GM19240 (cell line): ENCODE measurements around the gene WNT3.
"Not testable (repeated sequence)": the region's sequence is repeated elsewhere in the genome, so short reads cannot be mapped to it uniquely, and the experiment has no call there.

Experiments
- DNase-seq: peaks from one replicate; pipeline ENCODE4 v3.0.0; 2011; ENCODE audit warnings: low spot score; ENCODE audit not compliant: insufficient read length

Gene WNT3

DNA sequence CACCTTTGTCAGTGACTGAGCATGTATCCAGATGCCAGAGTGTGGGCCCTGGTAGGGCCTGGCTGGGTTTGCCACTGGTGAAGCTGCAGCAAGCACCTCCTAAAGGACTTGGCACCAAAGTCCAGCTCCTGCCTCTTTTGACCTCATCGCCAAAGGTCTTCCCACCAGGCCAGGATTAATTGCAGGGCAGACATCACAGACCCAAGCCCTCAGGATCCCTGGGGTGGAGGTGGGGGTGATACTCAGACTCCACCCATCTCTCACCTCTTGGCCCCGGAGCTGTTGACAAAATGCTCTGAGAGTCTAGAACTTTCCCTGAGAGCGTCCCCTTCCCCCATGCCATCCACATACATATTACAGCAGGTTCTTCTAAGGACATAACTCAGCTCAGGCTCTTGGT, 4.6 kb downstream of the WNT3 start:
- no peak for DNase-seq

DNA sequence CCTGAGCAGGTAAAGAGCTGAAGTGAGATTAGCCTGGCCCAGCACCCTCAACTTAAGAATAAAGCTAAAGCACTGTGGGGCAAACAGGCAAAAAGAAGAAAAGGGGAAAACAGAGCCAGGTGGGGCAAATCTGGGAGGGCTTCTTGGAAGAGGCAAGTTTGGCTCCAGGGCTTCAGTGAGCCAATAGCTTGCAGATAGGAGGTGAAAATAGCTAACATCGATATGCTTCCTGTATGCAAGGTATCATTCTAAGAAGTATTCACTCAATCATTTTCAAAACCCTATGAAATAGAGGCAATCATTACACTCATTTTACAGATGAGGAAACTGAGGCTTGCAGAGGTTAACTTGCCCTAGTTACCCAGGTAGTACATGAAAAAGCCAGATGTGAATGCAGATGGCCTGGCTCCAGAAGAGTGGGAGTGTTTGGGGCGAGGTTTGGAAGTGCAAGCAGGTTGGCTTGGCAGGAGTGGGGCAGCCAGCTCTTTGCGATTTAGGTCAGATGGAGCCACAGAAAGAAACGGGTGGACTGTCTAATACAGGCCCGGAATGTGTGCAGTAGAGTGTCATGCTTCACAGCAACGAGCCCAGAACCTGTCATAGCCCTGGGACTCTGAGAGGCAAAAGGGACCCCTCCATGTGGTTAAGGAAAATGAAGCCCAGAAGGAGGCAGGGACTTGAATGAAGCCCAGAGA, 5.7 kb downstream of the WNT3 start:
- DNase-seq: no peak

GRCh38 chr17:46811978-46812583, 6.4 kb downstream of the WNT3 start:
- DNase-seq: no peak

- DNase-seq: no peak
Measured at GRCh38 chr17:46810837-46811236, 7.7 kb downstream of the WNT3 start.

DNA sequence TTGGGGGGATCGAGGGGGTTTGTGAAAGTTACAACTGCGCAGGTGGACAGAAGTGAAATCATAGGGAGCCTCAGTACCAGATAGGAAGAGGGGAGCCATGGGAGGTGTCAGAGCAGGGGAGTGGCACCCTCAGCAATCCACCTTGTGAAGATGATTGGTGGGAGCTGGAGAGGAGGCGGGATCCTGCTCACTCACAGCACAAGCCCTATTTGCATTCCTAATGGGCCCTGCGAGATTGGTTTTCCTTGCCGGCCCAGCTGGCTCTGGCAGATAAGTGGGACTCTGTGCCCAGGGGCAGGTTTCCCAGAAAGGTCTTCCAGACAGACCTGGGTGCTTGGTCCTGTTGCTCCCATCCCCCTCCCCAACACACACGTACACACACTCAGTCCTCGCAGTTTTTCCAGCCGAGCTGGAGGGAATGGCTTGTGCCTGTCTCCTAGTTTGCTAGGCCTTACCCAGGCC, 9.4 kb downstream of the WNT3 start:
- no peak for DNase-seq

GRCh38 chr17:46805771-46806170, 12.7 kb downstream of the WNT3 start:
- no peak for DNase-seq

- DNase-seq: no peak
Measured at GRCh38 chr17:46803544-46803943, 14.9 kb downstream of the WNT3 start.

- no peak for DNase-seq
Measured at GRCh38 chr17:46802800-46803199, 15.7 kb downstream of the WNT3 start.

GRCh38 chr17:46800573-46800972, 17.9 kb downstream of the WNT3 start:
- no peak for DNase-seq

- no peak for DNase-seq
Measured at GRCh38 chr17:46796956-46797530, 21.4 kb downstream of the WNT3 start.

DNA sequence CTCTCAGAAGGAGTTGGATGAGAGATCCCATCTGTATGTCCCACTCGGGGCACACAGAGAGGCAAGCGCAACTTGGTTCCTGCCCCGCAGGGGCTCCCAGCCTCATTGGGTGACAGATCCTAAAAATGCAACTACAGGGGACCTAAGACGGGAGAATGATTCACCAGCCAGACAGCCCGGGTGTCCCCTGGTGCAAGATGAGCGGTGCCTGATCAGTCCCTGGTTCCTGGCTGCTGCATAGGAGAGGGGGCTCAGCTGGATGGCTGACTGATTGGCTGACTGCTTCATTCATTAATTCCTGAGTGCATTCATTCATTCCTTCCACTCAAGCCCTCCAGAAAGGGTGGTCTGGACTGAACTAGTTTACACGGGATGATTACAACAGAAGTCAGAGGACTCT, 22.0 kb downstream of the WNT3 start:
- no peak for DNase-seq

GRCh38 chr17:46796084-46796483, 22.4 kb downstream of the WNT3 start:
- DNase-seq: no peak

DNA sequence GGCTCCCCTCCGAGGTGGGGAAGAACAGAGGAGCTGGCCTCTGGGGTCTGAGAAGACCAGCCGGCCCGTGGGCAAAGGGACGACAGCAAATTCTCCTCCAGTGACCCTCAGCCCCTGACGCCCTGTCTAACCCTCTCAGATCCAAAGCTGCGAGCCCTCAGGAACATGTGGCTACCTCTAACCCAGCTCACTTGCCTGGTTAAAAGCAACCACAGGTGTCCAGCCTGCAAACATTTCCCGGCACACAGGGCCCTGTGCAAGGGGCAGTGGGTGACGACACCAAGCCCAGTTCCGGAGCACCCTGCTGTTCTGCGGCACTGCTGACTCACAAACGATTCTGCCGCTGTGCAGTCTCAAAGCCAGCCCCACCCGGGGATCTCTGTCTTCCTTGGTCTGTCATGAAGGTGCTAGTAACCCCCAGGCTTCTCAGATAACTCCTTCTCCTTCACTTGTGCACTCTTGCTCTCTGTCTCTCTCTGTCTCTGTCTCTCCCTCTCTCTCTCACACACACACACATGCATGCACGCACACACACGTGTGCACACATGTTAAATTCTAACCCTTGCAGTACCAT, 23.0 kb downstream of the WNT3 start:
- DNase-seq: no peak

- DNase-seq: no peak
Measured at GRCh38 chr17:46794318-46794717, 24.2 kb downstream of the WNT3 start.

GRCh38 chr17:46793541-46793940, 25.0 kb downstream of the WNT3 start:
- no peak for DNase-seq

DNA sequence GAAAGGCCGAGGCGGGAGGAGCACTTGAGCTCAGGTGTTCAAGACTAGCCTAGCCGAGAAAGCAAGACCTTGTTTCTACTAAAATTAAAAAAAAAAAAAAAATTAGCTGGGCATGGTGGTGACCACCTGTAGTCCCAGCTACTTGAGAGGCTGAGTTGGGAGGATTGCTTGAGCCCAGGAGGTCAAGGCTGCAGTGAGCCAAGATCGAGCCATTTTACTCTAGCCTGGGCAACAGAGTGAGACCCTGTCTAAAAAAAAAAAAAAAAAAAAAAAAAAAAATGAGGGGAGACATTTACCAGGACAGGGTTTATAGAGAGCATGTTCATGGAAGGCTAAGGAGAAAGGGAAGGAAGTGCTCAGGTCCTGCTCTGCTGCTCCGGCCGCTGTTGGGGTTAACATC, 25.5 kb downstream of the WNT3 start:
- not testable (repeated sequence) for DNase-seq

GRCh38 chr17:46792071-46792470, 26.4 kb downstream of the WNT3 start:
- DNase-seq: no peak

- no peak for DNase-seq
Measured at GRCh38 chr17:46791531-46791930, 27.0 kb downstream of the WNT3 start.

- DNase-seq: no peak
Measured at GRCh38 chr17:46790216-46790615, 28.3 kb downstream of the WNT3 start.

DNA sequence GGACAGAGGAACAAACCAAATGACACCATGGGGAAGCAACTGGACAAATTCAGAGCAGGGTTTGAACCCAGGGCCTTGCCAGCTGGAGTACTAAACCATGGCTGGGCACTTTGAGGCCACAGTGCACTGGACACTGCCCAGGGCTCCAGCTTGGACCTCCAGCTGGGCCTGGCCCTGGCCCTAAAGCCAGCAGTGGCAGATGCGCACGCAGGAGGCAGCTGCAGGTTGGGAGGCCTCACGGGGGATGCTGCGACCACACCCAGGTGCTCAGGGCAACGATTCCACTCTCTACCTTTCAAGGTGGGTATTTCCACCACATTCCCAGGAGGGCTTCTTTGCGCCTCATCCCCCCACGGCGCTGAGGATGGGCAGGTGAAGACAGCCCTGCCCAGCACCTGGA, 28.9 kb downstream of the WNT3 start:
- no peak for DNase-seq

DNA sequence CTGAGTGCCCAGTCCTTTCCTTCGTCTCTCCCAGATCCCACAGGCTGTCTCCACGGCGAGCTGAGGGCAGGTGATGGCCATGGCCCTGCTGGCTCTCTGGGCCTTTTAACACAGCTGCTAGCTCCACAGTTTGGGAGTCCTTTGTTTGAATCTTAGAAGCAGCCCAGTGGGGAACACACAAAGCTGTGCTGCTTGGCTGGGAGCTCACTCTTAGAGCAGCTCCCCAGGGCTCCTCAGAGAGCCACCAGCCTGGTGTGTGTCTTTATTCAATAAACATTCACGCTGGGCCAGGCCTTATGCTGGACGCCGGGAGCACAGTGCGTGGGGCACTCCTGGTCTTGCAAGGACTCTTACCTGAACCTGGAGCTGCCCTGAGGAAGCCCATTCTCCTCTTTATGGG, 29.7 kb downstream of the WNT3 start:
- DNase-seq: no peak

GRCh38 chr17:46788300-46788699, 30.2 kb downstream of the WNT3 start:
- no peak for DNase-seq

DNA sequence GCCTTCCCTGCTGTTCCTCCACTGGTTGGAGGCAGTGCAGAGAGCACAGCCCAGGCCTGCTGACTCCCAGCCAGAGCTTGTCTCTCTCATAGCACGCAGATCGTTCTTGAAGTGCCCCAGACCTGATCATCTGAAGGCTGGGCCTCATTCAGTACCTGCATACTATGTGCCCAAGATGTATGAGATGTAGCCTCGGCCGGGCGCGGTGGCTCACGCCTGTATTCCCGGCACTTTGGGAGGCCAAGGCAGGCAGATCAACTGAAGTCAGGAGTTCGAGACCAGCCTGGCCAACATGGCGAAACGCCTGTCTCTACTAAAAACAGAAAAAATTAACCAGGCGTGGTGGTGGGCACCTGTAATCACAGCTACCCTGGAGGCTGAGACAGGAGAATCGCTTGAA, 31.0 kb downstream of the WNT3 start:
- DNase-seq: no peak
